ENCODE data around the gene PI4KB.
"Not testable (repeated sequence)": the region's sequence is repeated elsewhere in the genome, so short reads cannot be mapped to it uniquely, and the experiment has no call there.

Gene PI4KB

DNA sequence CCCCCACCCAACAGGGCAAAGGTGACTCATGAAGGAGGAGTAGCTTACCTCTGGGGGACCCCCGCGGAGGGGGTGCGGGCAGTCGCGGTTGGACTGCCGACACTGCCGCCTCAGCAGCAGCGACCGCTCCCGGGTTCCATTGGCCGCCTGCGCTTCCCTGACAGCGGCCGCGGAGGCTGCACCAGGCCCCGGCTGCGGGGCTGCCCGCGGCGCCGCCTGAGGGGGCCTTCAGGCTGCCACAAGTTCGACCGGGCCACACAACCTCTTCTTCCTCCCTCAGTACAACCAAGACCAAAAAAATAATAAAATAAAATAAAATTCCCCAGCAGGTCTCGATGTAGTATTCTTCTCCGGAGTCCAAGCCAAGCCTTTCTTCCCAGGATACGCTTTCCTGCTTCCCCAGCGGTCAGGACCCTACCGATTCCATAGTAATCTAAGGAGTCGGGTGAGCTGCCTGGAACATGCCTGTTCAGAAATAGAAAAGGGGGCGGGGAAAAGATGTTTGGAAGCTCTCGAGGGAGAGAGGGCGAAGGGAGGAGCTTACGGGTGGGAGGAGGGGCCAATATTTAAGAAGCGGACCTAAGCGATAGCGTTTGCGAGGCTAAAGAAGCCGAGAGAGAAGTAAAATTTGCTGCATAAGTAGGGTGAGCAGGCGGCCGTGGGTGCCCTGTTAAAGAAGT, at the start of gene PI4KB:
PI4KB (minus strand) TSS at position 194 of the 680 bp plus-strand sequence. CDS start 10,935 bp downstream, outside the sequence.
- DNase-seq, result peak; percentile 62 to 96 (median 84)
- intact Hi-C loops (cut with DNase I), result loop anchor here (1.0 to 5.0 kb wide), 3 partner anchors 15 to 45 kb away; partner anchors contain the start of gene ZNF687

DNA sequence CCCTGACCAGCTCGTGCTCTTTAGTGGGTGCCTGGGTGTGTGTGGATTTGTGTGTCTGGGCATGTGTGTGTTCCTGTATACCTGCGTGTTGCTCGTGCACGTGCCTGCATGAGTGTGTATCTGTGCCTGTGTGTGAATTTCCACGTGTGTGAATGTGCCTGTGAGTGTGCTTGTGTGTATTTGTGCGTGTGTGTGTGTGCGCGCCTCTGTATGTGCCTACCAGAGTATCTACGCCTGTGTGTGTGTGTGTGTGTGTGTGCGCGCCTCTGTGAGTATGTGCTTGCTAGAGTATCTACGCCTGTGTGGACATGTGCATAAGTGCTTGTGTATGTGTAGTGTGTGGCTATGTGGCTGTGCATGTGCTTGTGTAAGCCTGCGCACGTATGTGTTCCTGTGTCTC, 46.0 kb upstream of the PI4KB start:
- DNase-seq, result no peak
- intact Hi-C loops (cut with DNase I), result no loop called here

DNA sequence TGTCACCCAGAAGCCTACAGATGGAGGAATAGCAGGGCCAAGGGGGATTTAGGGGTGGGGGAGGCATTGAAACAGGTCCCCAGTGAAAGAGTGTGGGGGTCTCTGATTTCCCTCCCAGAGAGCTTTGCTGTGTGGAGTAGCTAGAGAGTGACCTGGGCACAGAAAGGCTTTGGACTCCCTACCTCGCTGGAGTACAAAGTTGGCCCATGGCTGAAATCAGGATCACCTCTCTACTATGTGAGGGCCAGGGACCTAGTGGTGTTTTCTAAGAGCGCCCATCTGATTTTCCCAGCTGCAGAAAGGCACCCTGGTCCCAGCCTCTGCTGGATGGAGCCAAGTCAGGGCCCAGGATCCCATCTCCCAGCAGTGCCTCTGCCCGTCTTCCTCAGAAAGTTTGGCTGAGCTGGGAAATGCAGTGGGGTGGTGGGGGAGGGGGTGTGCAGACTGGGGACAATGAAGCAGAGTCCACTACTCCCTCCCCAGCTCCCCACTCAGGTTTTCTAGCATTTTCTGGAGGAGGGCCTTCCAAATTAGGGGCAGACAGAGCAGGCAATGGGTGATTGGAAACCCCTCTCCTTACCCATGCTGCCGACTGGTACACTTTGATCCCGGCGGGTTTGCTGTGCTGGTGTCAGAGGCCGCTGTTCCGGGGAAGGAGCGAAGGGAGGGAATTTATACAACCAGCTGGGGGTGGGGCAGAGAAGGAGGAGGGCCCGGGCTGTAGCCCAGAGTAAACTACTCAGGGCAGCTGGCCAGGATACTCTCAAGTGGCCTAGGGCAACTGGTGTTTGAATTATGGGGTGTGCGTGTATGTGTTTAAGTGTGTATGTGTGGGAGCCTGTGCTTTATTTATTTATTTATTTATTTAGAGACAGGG, 45.1 kb upstream of the PI4KB start, which contains the start of gene SELENBP1:
SELENBP1 (minus strand) TSS at position 648 of the 877 bp plus-strand sequence; CDS start at position 584, 64 bp downstream.
- DNase-seq, result peak; percentile 17 to 90 (median 45)
- intact Hi-C loops (cut with DNase I), result no loop called here

GRCh38 chr1:151371370-151372057, 44.3 kb upstream of the PI4KB start:
- intact Hi-C loops (cut with DNase I), result no loop called here
- DNase-seq, result peak in 7 of 10 donors; percentile 11 to 75 (median 31)

- intact Hi-C loops (cut with DNase I), result no loop called here
- DNase-seq, result no peak
These were observed 43.1 kb upstream of the PI4KB start for GRCh38 chr1:151370211-151370911.

- intact Hi-C loops (cut with DNase I), result no loop called here
These were observed 42.4 kb upstream of the PI4KB start for GRCh38 chr1:151369621-151370048.

GRCh38 chr1:151369302-151369610, 42.0 kb upstream of the PI4KB start:
- DNase-seq, result no peak
- intact Hi-C loops (cut with DNase I), result no loop called here

More at GRCh38 chr1:151369621-151370048, 42.4 kb upstream of the PI4KB start:
- no peak for DNase-seq

GRCh38 chr1:151368393-151369301, 41.4 kb upstream of the PI4KB start:
- intact Hi-C loops (cut with DNase I), result no loop called here

GRCh38 chr1:151367658-151368392, 40.6 kb upstream of the PI4KB start:
- DNase-seq, result no peak
- intact Hi-C loops (cut with DNase I), result no loop called here

More at GRCh38 chr1:151368393-151369301, 41.4 kb upstream of the PI4KB start:
- no peak for DNase-seq

GRCh38 chr1:151364996-151365395, 37.8 kb upstream of the PI4KB start:
- intact Hi-C loops (cut with DNase I), result no loop called here
- no peak for DNase-seq

DNA sequence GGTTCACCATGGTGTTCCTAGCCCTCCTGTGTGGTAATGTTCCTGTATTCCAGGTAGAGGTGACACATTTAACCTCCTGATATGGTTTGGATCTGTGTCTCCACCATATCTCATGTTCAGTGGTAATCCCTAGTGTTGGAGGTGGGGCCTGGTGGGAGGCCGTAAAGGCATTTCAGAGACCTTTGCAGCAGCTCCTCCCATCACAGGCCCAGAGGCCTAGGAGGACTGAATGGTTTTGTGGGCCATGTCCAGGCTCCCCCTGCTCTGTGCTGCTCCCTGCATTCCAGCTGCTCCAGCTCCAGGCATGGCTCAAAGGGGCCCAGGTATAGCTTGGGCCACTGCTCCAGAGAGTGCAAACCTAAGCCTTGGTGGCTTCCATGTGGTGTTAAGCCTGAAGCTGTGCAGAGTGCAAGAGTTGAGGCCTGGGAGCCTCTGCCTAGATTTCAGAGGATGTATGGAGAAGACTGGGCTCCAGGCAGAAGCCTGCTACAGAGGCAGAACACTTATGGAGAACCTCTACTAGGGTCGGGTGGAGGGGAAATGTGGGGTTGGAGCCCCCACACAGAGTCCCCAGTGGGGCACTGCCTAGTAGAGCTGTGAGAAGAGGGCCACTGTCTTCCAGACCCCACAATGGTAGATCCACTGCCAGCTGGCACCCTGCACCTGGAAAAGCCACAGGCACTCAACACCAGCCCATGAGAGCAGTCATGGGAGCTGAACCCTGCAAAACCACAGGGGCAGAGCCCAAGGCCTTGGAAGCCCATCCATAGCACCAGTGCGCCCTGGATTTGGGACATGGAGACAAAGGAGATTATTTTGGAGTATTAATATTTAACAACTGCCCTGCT, 35.3 kb upstream of the PI4KB start:
- no peak for DNase-seq
- intact Hi-C loops (cut with DNase I), result no loop called here

DNA sequence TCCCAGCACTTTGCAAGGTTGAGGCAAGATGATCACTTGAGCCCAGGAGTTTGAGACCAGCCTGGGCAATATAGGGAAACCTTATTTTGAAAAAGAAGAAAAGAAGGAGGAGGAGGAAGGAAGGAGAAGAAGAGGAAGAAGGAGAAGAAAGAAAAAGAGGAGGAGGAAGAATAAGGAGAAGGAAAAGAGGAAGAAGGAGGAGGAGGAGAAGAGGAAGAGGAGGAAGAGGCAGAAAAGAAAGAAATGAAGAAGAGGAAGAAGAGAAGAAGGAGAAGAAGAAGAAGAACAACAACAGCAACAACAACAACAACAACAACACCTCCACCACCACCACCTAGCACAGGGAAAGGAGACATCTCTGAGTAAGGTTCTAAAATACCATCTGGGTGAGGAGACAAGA, 34.7 kb upstream of the PI4KB start:
- no peak for DNase-seq
- intact Hi-C loops (cut with DNase I), result no loop called here

DNA sequence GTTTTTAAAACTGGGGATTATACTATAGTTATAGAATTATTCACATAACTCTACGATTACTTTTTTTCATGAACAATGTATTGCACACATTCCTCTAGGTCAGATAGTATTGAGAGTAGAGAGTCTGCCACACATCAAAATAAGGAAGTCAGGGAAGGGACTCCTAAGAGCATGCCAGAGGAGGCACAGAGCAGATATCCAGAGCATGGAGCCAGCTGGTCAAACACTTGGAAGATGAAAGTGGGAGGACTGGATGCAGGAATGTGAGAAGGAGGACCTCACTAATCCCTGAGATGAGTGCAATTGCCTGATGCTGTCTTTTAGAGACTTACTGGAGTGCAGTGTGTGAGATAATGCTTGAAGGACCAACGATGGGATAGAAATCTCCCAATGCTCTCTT, 29.5 kb upstream of the PI4KB start:
- intact Hi-C loops (cut with DNase I), result no loop called here
- no peak for DNase-seq

- intact Hi-C loops (cut with DNase I), result no loop called here
- DNase-seq, result no peak
These were observed 25.0 kb upstream of the PI4KB start for GRCh38 chr1:151352021-151352718.

DNA sequence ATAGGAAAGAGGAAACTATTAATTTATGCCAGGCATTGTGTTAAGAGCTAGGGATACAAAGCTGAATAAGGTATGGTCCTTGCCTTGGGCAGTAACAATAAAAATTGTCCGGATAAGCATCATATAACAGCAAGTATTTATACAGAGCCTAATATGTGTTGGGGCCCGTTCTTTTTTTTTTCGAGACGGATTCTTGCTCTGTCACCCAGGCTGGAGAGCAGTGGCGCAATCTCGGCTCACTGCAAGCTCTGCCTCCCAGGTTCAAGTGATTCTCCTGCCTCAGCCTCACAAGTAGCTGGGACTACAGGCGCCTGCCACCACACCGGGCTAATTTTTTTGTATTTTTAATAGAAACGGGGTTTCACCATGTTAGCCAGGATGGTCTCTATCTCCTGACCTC, 23.1 kb upstream of the PI4KB start:
- DNase-seq; intact Hi-C loops (cut with DNase I): not testable (repeated sequence)

DNA sequence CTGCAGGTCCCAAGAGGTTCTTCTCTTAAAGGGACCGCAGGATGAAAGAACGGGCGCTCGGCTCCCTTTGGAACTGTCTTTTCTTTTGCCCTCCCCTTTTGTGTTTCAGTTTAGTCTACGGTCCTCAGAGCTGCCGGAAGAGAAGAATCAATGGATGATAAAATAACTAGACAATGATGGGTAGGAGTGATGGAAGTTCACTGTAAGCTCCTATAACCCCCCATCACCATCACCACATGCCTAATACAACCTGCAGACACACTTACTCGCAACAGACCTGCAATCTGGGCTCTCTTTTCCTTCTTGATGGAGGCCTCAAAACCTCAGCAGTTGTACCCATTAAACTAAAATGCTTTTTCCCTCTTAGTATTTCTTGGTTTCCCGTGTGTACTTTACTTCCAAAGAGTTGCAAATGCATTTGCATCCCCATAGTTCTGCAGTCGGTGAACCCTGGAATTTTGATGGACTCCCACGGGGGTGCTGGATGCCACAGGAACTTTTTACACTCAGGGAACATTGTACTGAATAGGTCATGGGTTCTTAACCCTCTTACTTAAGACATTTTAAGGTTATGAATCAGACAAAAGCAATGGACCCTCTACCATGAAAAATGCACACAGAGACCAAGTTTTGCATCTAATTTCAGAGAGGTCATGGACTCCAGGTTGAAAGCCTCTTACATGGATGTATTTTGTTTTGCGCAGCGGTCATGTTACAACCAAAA, 20.5 kb upstream of the PI4KB start:
- intact Hi-C loops (cut with DNase I), result loop anchor here (5.0 kb wide), 1 partner anchor 50 kb away; the partner anchor contains the start of gene PSMB4
- no peak for DNase-seq

Data from posterior cingulate gyrus (tissue), 11 donors.